Astrocyte of the spinal cord (primary cell): ENCODE results near the gene UNC119B.

Source experiments
- DNase-seq: peaks from one replicate; pipeline ENCODE4 v3.0.0; 2011; ENCODE audit warnings: low read depth, low spot score
- H3K4me3 ChIP-seq: 2 replicates; pipeline ENCODE4 v1.5.1; 2011; ENCODE audit warnings: low read depth, mild to moderate bottlenecking, low read length, moderate library complexity
- CTCF ChIP-seq: IDR thresholded peaks from 2 replicates; pipeline ENCODE4 v1.5.1; 2012; ENCODE audit warnings: low read depth, mild to moderate bottlenecking, low read length, inconsistent platforms
- in situ Hi-C: cut with HindIII; loops from 2 replicates; pipeline ENCODE4 v1.10.0; 2017; ENCODE audit warnings: low sequenced_read_pairs

Gene UNC119B

GRCh38 chr12:120703311-120703942 lies 6.8 kb upstream of the UNC119B start:
- in situ Hi-C loops, result no loop called here
- no peak for DNase-seq
- no peak for TF ChIP-seq CTCF
- no peak overlapping the region for H3K4me3 ChIP-seq

DNA sequence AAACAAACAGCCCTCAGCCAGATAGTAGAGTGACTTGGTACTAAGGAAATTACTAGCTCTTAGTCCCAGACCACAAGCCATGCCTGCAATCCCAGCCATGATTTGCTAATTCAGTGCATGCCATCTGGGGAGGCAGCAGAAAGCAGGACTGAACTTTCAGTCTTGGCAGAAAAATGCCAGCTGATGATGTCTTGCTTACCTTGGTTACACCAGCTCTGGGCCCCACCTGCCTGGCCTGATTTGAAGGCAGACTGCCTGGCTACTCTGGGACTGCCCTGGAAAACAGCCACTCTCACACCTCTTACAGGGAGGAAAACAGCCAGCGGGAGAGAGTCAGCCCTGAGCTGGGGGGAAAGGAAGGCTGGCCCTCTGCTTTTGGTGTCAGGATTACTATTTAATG lies 4.6 kb upstream of the UNC119B start:
- in situ Hi-C loops, result no loop called here
- no peak for TF ChIP-seq CTCF
- no peak for DNase-seq

GRCh38 chr12:120706029-120706428 lies 4.2 kb upstream of the UNC119B start:
- no peak for TF ChIP-seq CTCF
- H3K4me3 ChIP-seq, result no peak overlapping the region
- in situ Hi-C loops, result no loop called here
- DNase-seq, result no peak

More for the DNA sequence above, 4.6 kb upstream of the UNC119B start:
- no peak overlapping the region for H3K4me3 ChIP-seq

GRCh38 chr12:120708651-120709050 lies 1.6 kb upstream of the UNC119B start:
- TF ChIP-seq CTCF, result no peak
- DNase-seq, result no peak
- in situ Hi-C loops, result no loop called here
- no peak overlapping the region for H3K4me3 ChIP-seq

GRCh38 chr12:120710805-120711296 lies 593 bp downstream of the UNC119B start:
- peak overlapping the region; percentile 80 for H3K4me3 ChIP-seq
- no peak for DNase-seq
- TF ChIP-seq CTCF, result no peak
- in situ Hi-C loops, result no loop called here

- peak overlapping the region; percentile 80 for H3K4me3 ChIP-seq
- DNase-seq, result no peak
- in situ Hi-C loops, result no loop called here
- TF ChIP-seq CTCF, result no peak
Measured at GRCh38 chr12:120711411-120711810, 1.2 kb downstream of the UNC119B start.
